Fibroblast of lung (primary cell): Measurements from ENCODE around the gene TPGS1.

Source experiments
- CTCF ChIP-seq, 2 donors: IDR thresholded peaks in 1 of 2; conservative IDR thresholded peaks in 1 of 2; 1 replicate in 1 of 2; 2 replicates in 1 of 2; pipeline ENCODE4 v1.5.1; 2011 to 2012; ENCODE audit warnings: low read length in 2 of 2, control low read depth in 1 of 2, inconsistent platforms in 1 of 2, low read depth in 1 of 2, mild to moderate bottlenecking in 1 of 2
- EZH2 ChIP-seq: IDR thresholded peaks from 2 replicates; pipeline ENCODE4 v1.5.1; 2012; ENCODE audit warnings: low read length, control low read depth, mild to moderate bottlenecking; ENCODE audit errors: missing control alignments

- TF ChIP-seq CTCF (conservative IDR thresholded peaks at IDR 0.05 in 1 of 2, IDR thresholded peaks at IDR 0.05 in 1 of 2; ENCODE audit: low read depth in 1 of 2, low read length in 2 of 2) (no peak), EZH2 (no peak)
Measured at GRCh38 chr19:525029-525428, 17.7 kb downstream of the TPGS1 start.
